Lung microvascular endothelial cell (primary cell): ENCODE results near the gene LGR6. TPM values are rescaled to one million over a fixed set of nuclear protein-coding genes. Genes with fewer than 3 reads are reported as not detected.

Source experiments
- total RNA-seq: library from RNA; depleted of rRNA; stranded (reverse); fragments of >200 nt; gene quantifications from 2 replicates; pipeline ENCODE4 v1.2.1, GENCODE V29; 2014

Gene LGR6
- total RNA-seq, 1 donor from 2014 or later: not detected

Other genes starting within 250 kb of the LGR6 start
- gene LMOD1, start 247.3 kb upstream of the LGR6 start, total RNA-seq: not detected in 2 replicates
- 47.5 and 49.2 TPM in 2 replicates for gene TIMM17A, start 238.3 kb upstream of the LGR6 start, total RNA-seq
- gene RNPEP, start 211.2 kb upstream of the LGR6 start, total RNA-seq: 24.2 and 31.2 TPM in 2 replicates
- under 0.01 TPM in 1 of 2 replicates, not detected in the other for gene ELF3, start 183.2 kb upstream of the LGR6 start, total RNA-seq
- under 0.01 TPM in 1 of 2 replicates, not detected in the other for gene GPR37L1, start 70.9 kb upstream of the LGR6 start, total RNA-seq
- 16.8 and 25.2 TPM in 2 replicates for gene ARL8A, start 49.1 kb upstream of the LGR6 start, total RNA-seq
- not detected in 2 replicates for gene PTPN7, start 33.2 kb upstream of the LGR6 start, total RNA-seq
- gene UBE2T, start 148.1 kb downstream of the LGR6 start, total RNA-seq: 5.4 and 15.0 TPM in 2 replicates
- gene PPP1R12B, start 154.9 kb downstream of the LGR6 start, total RNA-seq: 3.1 and 5.0 TPM in 2 replicates